SKM-1 treated with dmso at 0.1 percent for 144 hours (cell line): ENCODE measurements around the gene BTBD8.

ENCODE experiments used
- DNase-seq: peaks from one replicate; lab custom pipeline; 2025; ENCODE audit not compliant: unreplicated experiment; lab: John Stamatoyannopoulos, UW

The BTBD8 gene

DNA sequence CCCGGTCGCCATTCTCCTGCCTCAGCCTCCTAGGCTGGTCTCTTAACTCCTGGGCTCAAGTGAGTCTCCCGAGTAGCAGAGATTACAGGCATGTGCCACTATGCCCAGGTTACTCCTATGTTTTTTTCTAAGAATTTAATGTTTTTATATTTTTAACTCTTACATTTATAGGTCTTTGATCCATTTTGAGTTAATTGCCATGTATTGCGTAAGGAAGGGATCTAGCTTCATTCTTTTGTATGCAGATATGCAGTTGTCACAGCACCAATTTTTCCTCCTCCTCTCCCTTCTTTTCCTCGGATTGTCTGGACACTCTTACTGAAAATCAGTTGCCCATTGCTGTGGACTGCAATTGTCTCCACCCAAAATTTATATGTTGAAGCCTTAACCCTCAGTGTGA is 11.5 kb downstream of the BTBD8 start:
- DNase-seq, result no peak

DNA sequence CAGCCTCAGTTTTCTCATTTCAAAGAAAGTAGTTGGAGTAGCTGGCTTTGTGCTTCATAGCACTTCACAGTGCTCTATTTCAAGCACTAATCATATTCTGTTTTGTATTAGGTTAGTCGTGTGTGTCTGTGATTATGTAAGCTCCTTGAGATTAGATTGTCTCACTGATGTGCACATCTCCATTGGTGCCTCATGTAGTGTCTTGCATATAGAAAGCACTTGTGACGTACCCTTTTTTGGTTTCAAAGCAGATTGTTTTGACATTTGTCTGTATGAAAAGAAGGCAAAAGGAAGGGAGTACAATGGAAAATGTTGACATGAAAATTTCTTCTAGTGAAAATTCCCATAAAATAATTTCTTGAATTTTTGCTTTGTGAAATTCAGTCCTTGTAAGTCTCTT is 13.9 kb downstream of the BTBD8 start:
- DNase-seq, result no peak

DNA sequence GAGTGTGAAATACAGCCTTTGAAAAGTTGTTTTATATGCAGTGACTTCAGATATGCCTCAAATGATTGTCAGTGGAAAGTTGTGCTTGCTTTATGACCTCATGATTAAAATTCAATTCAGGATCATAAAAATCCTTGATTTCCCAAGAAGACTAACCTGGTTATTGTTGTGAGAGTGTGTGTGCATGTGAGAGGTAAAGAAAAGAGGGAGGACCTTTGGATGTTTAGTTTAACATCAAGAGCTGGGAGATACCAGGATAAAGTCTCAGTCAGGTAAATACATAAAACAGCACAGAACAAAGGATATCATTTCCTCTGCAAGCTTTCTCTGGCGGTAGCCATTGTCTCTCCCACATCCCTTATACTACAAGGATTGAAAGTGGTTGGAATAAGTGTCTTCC is 14.4 kb downstream of the BTBD8 start:
- DNase-seq, result no peak

DNA sequence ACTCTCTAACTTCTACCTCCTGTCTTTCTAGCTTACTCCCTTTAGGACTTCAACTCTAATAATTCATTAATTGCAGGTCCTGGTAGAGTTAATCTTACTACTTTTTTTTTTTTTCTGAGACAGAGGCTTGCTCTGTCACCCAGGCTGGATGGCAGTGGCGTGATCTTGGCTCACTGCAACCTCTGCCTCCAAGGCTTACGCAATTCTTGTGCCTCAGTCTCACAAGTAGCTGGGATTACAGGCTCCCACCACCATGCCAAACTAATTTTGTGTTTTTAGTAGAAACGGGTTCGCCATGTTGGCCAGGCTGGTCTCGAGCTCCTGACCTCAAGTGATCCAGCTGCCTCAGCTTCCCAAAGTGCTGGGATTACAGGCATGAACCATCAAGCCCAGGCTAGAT is 15.7 kb downstream of the BTBD8 start:
- no peak for DNase-seq

DNA sequence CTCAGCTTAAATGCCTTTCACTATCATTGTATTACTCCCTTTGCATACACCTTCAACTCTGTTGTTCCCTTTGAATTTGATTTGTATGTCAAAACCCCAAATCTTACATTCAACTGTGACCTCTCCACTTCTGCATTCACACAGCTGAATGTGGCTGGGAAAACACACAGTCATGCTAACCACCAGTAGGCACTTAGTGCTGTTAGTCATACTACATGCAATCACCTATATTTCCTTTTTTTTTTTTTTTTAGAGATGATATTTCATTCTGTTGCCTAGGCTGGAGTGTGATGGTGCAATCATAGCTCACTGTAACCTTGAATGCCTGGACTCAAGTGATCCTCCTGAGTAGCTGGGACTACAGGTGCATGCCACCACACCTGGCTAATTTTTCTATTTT is 16.2 kb downstream of the BTBD8 start:
- DNase-seq, result peak; percentile 86

DNA sequence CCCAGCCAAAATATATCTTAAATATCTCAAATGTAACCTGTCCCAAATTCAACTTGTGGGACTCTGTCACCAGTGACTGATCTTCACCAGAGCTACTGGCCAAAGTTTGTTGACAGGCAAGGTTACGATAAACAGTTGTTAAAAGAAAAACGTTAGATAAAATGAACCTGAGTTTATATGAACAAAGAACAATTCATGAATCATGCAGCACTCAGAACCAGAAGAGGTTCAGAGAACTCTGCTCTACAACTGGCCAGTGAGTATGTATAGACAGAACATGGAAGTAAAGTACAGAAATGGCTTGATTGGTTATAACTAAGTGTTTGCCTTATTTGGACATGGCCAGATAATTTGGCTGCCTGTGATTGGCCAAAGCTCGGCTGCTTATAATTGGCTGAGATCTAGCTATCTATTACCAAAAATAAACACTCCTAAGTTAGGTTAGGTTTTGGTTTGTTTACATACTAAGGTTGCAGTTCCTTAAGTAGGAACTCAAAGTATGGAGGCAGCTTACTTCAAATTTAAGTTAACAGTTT is 25.5 kb downstream of the BTBD8 start:
- no peak for DNase-seq

DNA sequence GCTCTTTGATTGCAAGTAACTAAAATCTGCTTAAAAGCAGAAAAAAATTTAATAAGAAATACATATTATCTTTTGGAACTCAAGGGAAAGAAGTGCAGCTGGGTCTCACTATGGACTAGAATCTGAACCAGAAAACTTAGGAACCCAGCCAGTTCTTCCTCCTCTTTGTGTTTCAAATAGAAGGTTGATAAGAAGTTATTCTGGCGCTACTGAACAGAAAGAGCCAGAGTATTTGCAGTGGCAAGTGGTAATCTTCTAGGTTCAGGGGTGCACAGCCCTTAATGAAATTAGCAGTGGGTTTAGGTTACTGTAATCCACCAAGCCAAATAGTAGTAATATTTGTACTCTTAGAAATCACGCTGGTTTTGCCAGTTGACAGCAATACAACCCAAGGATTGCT is 28.5 kb downstream of the BTBD8 start:
- no peak for DNase-seq

DNA sequence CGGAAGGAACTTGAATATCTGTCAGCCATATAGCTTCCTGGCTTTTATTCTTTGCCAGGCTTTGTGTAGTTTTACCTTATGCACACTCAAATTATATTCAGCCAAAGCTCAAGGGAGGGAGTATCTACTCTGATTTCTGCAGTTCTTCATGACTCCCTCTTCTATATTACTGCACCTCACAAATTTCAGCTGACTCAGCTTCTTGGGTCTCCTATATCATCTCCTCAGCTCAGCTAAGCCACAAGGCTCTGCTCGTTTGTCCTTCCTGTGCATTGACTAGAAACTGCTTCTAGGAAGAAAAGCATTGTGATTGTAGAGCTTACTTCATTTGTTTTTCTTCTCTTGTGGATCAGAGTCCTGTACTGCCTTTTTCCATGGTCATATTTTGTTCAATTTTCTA is 37.4 kb downstream of the BTBD8 start:
- no peak for DNase-seq

DNA sequence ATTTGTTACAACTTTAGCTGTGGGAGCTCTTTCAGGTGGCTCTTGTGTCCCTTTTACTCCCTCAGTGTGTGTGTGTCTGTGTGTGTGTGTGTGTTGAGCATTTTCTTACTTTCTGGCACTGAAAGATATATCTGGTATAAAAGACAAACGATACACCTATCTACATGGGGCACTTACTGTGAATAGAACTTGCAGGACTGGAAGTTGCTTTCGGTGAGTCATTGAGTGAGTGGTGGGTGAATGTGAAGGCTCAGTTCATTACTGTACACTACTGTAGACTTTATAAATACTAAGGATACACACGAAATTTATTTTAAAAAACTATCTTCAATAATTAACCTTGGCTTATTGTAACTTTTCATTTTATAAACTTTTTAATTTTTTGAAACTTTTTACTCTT is 38.7 kb downstream of the BTBD8 start:
- no peak for DNase-seq

DNA sequence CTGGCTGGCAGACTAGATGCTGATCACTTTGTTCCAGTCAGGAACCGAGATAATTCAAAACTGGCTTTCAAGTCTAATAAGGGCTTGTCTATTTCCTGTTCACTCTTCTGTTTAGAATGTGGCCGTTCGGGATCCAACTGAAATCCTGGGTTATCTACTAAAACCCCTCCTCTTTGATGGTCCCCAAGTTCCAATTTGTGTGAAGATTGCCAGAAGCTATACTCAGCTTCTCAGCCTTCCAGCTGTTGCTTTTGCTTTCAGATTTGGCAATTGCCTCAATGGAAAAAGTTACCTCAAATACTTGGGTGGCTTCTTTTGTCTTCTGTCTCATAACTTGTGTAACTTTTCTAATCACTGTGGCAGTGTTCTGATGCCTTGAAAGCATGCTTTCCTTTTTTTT is 43.7 kb downstream of the BTBD8 start:
- DNase-seq, result no peak

DNA sequence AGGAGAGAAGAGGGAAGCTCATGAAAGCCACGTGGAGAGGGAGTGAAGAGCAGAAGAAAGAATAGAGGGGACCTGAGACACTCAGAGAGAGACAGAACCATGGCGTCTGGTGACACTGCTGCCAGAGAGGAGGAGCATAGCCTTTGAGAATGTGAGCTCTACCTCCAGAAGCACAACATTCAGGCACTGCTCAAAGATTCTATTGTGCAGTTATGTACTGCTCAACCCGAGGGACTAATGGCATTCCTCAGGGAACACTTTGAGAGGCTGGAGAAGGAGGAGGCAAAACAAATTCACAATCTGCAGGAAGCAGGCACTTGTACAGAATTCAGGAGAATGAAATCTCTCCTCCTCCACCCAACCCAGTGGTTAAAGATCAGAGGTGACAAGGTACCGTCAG is 45.1 kb downstream of the BTBD8 start:
- DNase-seq, result no peak

DNA sequence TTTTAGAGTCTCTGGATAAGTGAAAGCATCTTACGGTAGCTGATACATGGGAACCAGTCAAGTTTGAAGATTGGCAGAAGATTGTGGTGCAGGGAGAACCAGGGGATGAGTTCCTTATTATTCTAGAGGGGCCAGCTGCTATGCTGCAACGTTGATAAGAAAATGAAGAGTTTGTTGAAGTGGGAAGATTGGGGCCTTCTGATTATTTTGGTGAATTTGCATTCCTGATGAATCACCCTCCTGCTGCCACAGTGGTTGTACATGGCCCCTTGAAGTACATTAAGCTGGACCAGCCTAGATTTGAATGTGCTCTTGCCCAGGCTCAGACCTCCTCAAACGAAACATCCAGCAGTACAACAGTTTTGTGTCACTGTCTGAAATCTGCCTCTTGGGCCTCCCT is 45.9 kb downstream of the BTBD8 start:
- no peak for DNase-seq

DNA sequence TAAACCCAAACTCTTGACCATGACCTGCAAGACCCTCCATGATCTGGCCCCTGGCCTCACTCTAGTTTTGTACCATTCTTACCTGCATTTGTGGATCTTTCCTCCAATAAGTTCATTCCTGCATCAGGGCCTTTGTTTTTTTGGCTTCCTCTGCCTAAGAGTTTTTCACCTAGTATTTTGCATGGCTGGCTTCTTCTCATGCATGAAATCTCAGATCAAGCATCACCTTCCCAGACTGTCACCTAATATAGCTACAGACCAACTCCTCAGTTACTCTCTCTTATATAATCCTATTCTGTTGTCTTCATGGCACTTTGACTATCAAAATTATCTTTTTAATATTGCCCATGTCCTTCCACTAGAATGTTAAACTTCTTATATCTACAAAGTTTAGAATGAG is 54.2 kb downstream of the BTBD8 start:
- no peak for DNase-seq

DNA sequence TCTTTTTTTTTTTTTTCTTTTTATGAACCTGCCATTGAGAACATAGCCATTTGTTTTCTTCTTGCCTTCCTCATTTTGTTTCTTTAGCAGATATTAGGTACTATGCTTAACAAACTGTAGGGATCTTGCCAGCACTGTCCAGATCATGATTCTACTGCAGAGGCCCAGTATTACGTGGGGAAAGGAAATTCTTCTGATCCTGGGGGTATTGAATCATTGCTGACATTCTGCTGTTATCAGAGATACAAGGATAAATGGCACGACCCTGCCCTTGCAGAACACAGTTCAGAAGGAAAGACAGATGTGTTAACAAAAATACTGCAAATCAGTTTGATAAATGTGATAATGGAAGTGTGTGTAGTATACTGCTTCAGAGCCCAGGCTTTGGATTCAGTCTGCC is 56.2 kb downstream of the BTBD8 start:
- DNase-seq, result no peak

DNA sequence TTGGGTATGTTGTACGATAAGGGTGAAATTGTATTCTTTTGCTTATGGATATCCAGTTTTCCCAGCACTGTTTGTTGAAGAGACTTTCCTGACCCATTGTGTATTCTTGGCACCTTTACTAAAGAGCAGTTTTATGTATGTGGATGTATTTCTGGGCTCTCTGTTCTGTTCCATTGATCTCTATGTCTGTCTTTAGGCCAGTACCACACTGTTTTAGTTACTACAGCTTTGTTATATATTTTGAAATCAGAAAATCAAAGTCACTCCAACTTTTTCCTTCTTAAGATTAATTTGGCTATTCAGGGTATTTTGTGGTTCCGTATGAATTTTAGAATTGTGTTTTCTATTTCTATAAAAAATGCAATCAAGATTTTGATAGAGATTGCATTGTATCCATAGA is 74.8 kb downstream of the BTBD8 start:
- no peak for DNase-seq

DNA sequence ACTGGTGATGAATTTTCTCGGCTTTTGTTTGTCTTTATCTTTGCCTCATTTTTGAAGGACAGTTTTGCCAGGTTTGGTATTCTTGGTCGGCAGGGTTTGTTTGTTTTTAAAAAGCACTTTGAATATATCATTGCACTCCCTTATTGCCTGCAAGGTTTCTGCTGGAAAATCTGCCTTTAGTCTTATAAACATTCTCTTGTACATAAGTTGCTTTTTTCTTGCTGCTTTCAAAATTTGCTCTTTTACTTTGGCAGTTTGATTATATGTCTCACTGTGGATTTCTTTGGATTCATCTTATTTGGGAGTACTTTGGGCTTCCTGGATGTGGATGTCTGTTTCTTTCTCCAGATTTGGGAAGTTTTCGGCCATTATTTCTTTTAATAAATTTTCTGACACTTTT is 79.4 kb downstream of the BTBD8 start:
- no peak for DNase-seq

DNA sequence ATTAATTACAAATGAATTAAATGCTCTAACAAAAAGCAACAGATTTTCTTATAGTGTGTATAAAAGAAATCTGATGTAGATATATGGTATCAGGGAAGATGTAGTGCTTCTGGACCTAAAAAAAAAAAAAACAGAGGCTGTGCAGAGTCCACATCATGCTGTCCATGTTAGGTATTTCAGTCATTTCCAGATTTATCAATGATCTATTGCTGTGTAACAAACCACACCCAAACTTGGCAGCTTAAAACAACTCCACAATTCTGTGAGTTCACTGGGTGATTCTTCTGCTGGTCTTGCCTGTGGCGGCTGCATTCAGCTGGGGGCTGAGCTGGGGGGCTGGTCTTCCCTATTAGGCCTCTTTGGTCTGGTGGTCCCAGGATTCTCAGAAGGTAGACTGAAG is 85.2 kb downstream of the BTBD8 start:
- no peak for DNase-seq

DNA sequence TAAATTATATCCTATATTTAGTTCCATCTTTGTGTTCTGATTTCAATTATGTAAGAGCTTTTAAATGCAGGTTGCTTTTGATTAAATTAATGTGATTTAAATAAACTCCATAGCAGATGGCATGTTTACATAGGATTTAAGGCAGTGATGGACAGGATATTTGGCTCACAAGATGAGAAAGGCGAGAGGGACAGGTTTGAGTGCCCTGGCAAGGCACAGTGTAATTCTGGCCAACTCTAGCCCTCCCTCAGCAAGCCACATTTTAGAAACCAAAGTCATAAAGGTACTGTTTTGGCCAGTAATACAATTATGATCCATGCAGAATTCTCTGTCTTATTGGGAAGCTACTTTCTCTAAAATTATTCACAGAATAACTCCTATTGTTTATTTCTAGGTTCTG is 87.0 kb downstream of the BTBD8 start:
- DNase-seq, result no peak

DNA sequence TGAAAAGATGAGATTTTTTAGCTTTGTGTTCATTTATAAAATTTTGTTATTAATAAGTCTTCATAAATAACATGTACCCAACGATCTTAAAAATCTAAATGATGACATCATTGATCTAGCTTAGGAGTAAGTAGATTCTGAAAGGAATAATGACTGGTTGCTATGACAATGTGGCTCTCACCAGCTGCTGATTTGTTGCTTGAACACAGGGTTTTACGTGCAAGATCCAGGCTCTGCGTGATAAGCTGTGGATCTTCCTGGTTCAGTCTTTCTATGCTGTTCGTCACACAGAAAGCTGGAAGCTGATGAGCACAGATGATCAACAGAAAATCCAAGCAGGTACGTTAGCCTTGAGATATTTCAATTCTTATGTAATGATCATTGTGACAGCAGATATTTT is 88.5 kb downstream of the BTBD8 start:
- DNase-seq, result no peak

DNA sequence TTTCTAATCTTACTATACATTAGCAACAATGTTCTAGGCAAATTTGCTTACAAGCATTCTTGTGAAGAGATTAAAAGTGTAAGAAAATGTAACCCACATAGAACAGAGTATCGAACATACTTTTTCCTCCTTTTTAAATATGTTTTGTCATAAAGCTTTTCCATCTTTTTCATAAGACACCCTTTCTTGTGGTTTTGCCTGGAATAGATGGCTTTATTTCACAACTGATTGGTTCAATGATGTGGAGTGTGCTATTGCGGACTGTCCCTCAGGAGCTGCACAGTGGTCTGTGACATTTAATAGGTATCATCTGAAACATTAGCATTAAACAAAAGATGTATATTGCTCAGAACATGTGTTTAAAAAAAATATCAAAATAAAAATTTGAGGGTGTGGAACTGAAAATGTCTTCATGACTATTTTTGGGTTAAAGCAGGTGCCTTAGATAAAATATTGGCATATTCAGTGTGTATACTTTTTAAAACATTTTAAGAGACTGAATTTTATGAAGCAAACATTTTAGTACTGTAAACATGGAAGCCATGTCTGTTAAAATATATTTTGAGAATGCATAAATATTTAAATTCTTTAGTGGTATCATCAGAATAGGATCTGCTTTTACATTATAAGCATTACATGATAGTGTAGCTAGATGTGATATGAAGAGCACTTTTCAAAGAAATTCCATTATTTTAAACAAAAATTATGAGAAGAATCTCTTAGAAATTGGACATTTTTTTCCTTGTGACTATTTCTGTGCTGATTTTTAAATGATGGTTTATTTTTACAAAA is 89.3 kb downstream of the BTBD8 start:
- no peak for DNase-seq

DNA sequence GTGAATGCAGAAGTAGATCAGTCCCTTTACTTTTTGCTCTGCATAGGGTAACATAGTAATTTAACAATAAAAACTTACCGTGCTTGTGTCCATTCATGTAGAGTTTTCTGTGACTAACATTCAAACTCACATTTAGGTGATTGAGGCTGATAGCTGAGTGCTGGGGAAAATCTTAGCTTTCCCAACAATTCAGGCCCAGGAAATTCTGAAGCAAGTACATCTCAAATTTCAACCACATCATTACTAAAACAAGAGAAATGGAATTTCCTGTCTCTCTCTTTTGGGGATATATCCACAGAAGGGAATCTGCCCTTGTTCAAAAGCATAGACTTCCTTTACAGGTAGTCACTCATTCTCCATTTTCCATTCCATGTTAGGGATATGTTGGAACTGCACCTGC is 104.5 kb downstream of the BTBD8 start:
- no peak for DNase-seq

DNA sequence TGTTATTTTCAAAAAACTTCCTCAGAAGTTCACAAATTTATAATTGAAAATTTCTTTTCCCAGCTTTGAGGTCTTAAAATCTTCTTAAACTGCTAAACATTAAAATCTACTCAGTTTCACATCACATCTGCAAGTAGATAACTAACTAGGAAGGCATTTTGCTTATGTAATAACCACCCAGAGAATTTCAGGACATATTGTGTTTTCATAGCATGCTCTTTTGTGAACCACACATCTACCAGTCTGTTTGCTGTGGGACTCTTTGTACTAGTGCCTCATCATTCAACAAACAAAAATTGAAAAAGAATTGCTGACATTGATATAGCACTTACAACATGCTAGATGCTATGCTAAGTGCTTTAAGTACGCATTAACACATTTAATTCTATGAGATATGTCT is 105.9 kb downstream of the BTBD8 start:
- no peak for DNase-seq
